Naive B cell (primary cell): ENCODE results near the gene SAMD1. TPM values are rescaled to one million over a fixed set of nuclear protein-coding genes. Genes with fewer than 3 reads are reported as not detected.
"Not testable (repeated sequence)": the region's sequence is repeated elsewhere in the genome, so short reads cannot be mapped to it uniquely, and the experiment has no call there.

Source experiments
- ATAC-seq, 2 donors: fragments of 150-1000 bp; cut with Tn5 transposase; 2 replicates each; pipeline ENCODE4 v1.10.0; 2021; ENCODE audit warnings: low read depth in 2 of 2, mild to moderate bottlenecking in 2 of 2, moderate library complexity in 2 of 2
- DNase-seq: peaks from one replicate; pipeline ENCODE4 v3.0.0; 2022
- H3K27ac Mint-ChIP-seq, 6 donors: one replicate each; pipeline ENCODE4 v1.8.0; 2020 to 2022; ENCODE audit warnings: mild to moderate bottlenecking in 6 of 6, mixed read lengths in 6 of 6, moderate library complexity in 5 of 6, inconsistent platforms in 2 of 6
- H3K27me3 Mint-ChIP-seq, 3 donors: one replicate each; pipeline ENCODE4 v1.8.0; 2021 to 2022; ENCODE audit warnings: mixed read lengths in 3 of 3, mild to moderate bottlenecking in 1 of 3
- H3K36me3 Mint-ChIP-seq, 2 donors: one replicate each; pipeline ENCODE4 v1.8.0; 2020 to 2022; ENCODE audit warnings: mixed read lengths in 2 of 2, inconsistent platforms in 1 of 2, mild to moderate bottlenecking in 1 of 2
- H3K4me1 Mint-ChIP-seq, 3 donors: one replicate each; pipeline ENCODE4 v1.8.0; 2020 to 2022; ENCODE audit warnings: mixed read lengths in 3 of 3, inconsistent platforms in 1 of 3, mild to moderate bottlenecking in 1 of 3, moderate library complexity in 1 of 3
- H3K4me3 Mint-ChIP-seq, 8 donors: one replicate each; pipeline ENCODE4 v1.8.0; 2020 to 2022; ENCODE audit warnings: mild to moderate bottlenecking in 8 of 8, mixed read lengths in 8 of 8, moderate library complexity in 8 of 8, inconsistent platforms in 2 of 8
- H3K9me3 Mint-ChIP-seq, 7 donors: one replicate each; pipeline ENCODE4 v1.8.0; 2020 to 2022; ENCODE audit warnings: mixed read lengths in 7 of 7, mild to moderate bottlenecking in 5 of 7, inconsistent platforms in 2 of 7, moderate library complexity in 1 of 7
- polyA plus RNA-seq, 6 donors: library from polyadenylated mRNA; unstranded; fragments of 300-500 nt; fragmentation: Illumina TruSeq; gene quantifications; one replicate each; pipeline ENCODE4 v1.2.3, GENCODE V29; 2021; ENCODE audit warnings: low read depth in 6 of 6

SAMD1 gene
- polyA plus RNA-seq, 6 donors from 2014 or later = 0.52 to 2.1 (median 1.2) TPM

GRCh38 chr19:14058182-14059092 is 32.1 kb downstream of the SAMD1 start:
- Mint-ChIP-seq H3K4me1 (peaks cover 16 to 20% (median 19%) of the 10 kb centered on the region in 3 donors), H3K27me3 (peaks cover 33 to 57% (median 37%) of the 10 kb centered on the region in 3 donors), H3K9me3 (peaks cover 0 to 4% (median 0%) of the 10 kb centered on the region in 7 donors), H3K27ac (peak overlapping the region in 3 of 6 donors; percentile 70 to 90 (median 72)), H3K36me3 (peaks cover 0 to 11% of the 10 kb centered on the region in 2 donors), H3K4me3 (peak overlapping the region in 6 of 8 donors; percentile 63 to 75 (median 68))
- DNase-seq (no peak), ATAC-seq (no peak)

GRCh38 chr19:14056741-14057356 is 33.7 kb downstream of the SAMD1 start:
- Mint-ChIP-seq H3K9me3 (peaks cover 0 to 4% (median 0%) of the 10 kb centered on the region in 7 donors), H3K27me3 (peaks cover 33 to 57% (median 37%) of the 10 kb centered on the region in 3 donors), H3K36me3 (peaks cover 0 to 18% of the 10 kb centered on the region in 2 donors), H3K4me3 (peak overlapping the region in 6 of 8 donors; percentile 21 to 90 (median 68)), H3K27ac (no peak overlapping the region), H3K4me1 (peaks cover 20 to 22% (median 20%) of the 10 kb centered on the region in 3 donors)
- ATAC-seq = no peak
- no peak for DNase-seq

- H3K27me3 Mint-ChIP-seq = peaks cover 30 to 50% (median 32%) of the 10 kb centered on the region in 3 donors
- peaks cover 0 to 4% (median 0%) of the 10 kb centered on the region in 7 donors for H3K9me3 Mint-ChIP-seq
- ATAC-seq (no peak), DNase-seq (no peak)
- no peak overlapping the region for H3K27ac Mint-ChIP-seq
- peaks cover 20 to 25% (median 20%) of the 10 kb centered on the region in 3 donors for H3K4me1 Mint-ChIP-seq
- H3K4me3 Mint-ChIP-seq = peak overlapping the region in 1 of 8 donors; percentile 20
- peaks cover 0 to 25% of the 10 kb centered on the region in 2 donors for H3K36me3 Mint-ChIP-seq
These were observed 34.4 kb downstream of the SAMD1 start for GRCh38 chr19:14056069-14056666.

GRCh38 chr19:14055396-14055795 is 35.2 kb downstream of the SAMD1 start:
- Mint-ChIP-seq H3K9me3 (peaks cover 0 to 4% (median 0%) of the 10 kb centered on the region in 7 donors), H3K27ac (no peak overlapping the region), H3K4me3 (no peak overlapping the region), H3K27me3 (peaks cover 25 to 46% (median 28%) of the 10 kb centered on the region in 3 donors), H3K36me3 (peaks cover 1 to 25% of the 10 kb centered on the region in 2 donors), H3K4me1 (peaks cover 20 to 25% (median 20%) of the 10 kb centered on the region in 3 donors)
- DNase-seq = no peak
- ATAC-seq = no peak

GRCh38 chr19:14054721-14055120 is 35.8 kb downstream of the SAMD1 start:
- Mint-ChIP-seq H3K9me3 (peaks cover 0 to 4% (median 0%) of the 10 kb centered on the region in 7 donors), H3K27me3 (peaks cover 18 to 40% (median 22%) of the 10 kb centered on the region in 3 donors), H3K4me3 (no peak overlapping the region), H3K27ac (peak overlapping the region in 1 of 6 donors; percentile 86), H3K4me1 (peaks cover 20 to 25% (median 20%) of the 10 kb centered on the region in 3 donors), H3K36me3 (peaks cover 4 to 25% of the 10 kb centered on the region in 2 donors)
- ATAC-seq = no peak
- no peak for DNase-seq

- H3K9me3 Mint-ChIP-seq = peaks cover 0 to 4% (median 0%) of the 10 kb centered on the region in 7 donors
- ATAC-seq = no peak
- H3K27me3 Mint-ChIP-seq = peaks cover 13 to 34% (median 16%) of the 10 kb centered on the region in 3 donors
- peaks cover 20 to 25% (median 20%) of the 10 kb centered on the region in 3 donors for H3K4me1 Mint-ChIP-seq
- H3K4me3 Mint-ChIP-seq = no peak overlapping the region
- DNase-seq = no peak
- peak overlapping the region in 1 of 6 donors; percentile 88 for H3K27ac Mint-ChIP-seq
- peaks cover 4 to 25% of the 10 kb centered on the region in 2 donors for H3K36me3 Mint-ChIP-seq
These were observed 36.5 kb downstream of the SAMD1 start for GRCh38 chr19:14054099-14054498.

GRCh38 chr19:14053500-14053899 is 37.1 kb downstream of the SAMD1 start:
- DNase-seq (no peak), ATAC-seq (no peak)
- Mint-ChIP-seq H3K9me3 (peaks cover 0 to 4% (median 0%) of the 10 kb centered on the region in 7 donors), H3K27me3 (peaks cover 7 to 28% (median 10%) of the 10 kb centered on the region in 3 donors), H3K27ac (no peak overlapping the region), H3K4me1 (peaks cover 14 to 23% (median 14%) of the 10 kb centered on the region in 3 donors), H3K4me3 (no peak overlapping the region), H3K36me3 (peaks cover 4 to 22% of the 10 kb centered on the region in 2 donors)

- Mint-ChIP-seq H3K36me3 (peaks cover 4 to 17% of the 10 kb centered on the region in 2 donors), H3K27me3 (peaks cover 4 to 23% (median 6%) of the 10 kb centered on the region in 3 donors), H3K4me3 (peak overlapping the region in 1 of 8 donors; percentile 33), H3K27ac (no peak overlapping the region), H3K4me1 (peaks cover 9 to 20% (median 10%) of the 10 kb centered on the region in 3 donors), H3K9me3 (peaks cover 0 to 4% (median 0%) of the 10 kb centered on the region in 7 donors)
- ATAC-seq (no peak), DNase-seq (no peak)
These were observed 37.5 kb downstream of the SAMD1 start for GRCh38 chr19:14053032-14053431.

GRCh38 chr19:14052470-14052869 is 38.1 kb downstream of the SAMD1 start:
- H3K9me3 Mint-ChIP-seq = peaks cover 0 to 4% (median 0%) of the 10 kb centered on the region in 7 donors
- peaks cover 4 to 15% (median 4%) of the 10 kb centered on the region in 3 donors for H3K4me1 Mint-ChIP-seq
- peak overlapping the region in 1 of 6 donors; percentile 65 for H3K27ac Mint-ChIP-seq
- no peak for ATAC-seq
- DNase-seq = no peak
- H3K4me3 Mint-ChIP-seq = no peak overlapping the region
- peaks cover 0 to 18% (median 4%) of the 10 kb centered on the region in 3 donors for H3K27me3 Mint-ChIP-seq
- H3K36me3 Mint-ChIP-seq = peaks cover 4 to 14% of the 10 kb centered on the region in 2 donors

GRCh38 chr19:14051980-14052379 is 38.6 kb downstream of the SAMD1 start:
- Mint-ChIP-seq H3K36me3 (peaks cover 4 to 14% of the 10 kb centered on the region in 2 donors), H3K27me3 (peaks cover 0 to 13% (median 4%) of the 10 kb centered on the region in 3 donors), H3K4me1 (peaks cover 4 to 14% (median 4%) of the 10 kb centered on the region in 3 donors), H3K27ac (peak overlapping the region in 1 of 6 donors; percentile 60), H3K9me3 (peaks cover 0 to 4% (median 0%) of the 10 kb centered on the region in 7 donors), H3K4me3 (no peak overlapping the region)
- DNase-seq = no peak
- no peak for ATAC-seq

- not testable (repeated sequence) for H3K27me3 Mint-ChIP-seq, H3K4me3 Mint-ChIP-seq, DNase-seq, ATAC-seq, H3K9me3 Mint-ChIP-seq
- Mint-ChIP-seq H3K36me3 (peaks cover 4 to 14% of the 10 kb centered on the region in 2 donors), H3K4me1 (peaks cover 4 to 10% (median 4%) of the 10 kb centered on the region in 3 donors), H3K27ac (peak overlapping the region in 1 of 6 donors; percentile 36)
These were observed 39.6 kb downstream of the SAMD1 start for GRCh38 chr19:14050961-14051360.

- Mint-ChIP-seq H3K9me3 (peaks cover 0 to 4% (median 0%) of the 10 kb centered on the region in 7 donors), H3K4me1 (peaks cover 3 to 10% (median 4%) of the 10 kb centered on the region in 3 donors), H3K27me3 (peaks cover 0 to 7% (median 3%) of the 10 kb centered on the region in 3 donors), H3K36me3 (peaks cover 4 to 14% of the 10 kb centered on the region in 2 donors), H3K27ac (peak overlapping the region in 1 of 6 donors; percentile 61), H3K4me3 (no peak overlapping the region)
- ATAC-seq (no peak), DNase-seq (no peak)
These were observed 40.0 kb downstream of the SAMD1 start for GRCh38 chr19:14050512-14050911.
